Progenitor cell of endocrine pancreas (in vitro differentiated cells): ENCODE data around the gene PIP4K2C. TPM values are rescaled to one million over a fixed set of nuclear protein-coding genes. Genes with fewer than 3 reads are reported as not detected.

ENCODE experiments used
- DNase-seq: peaks from one replicate; pipeline ENCODE4 v3.0.0; 2021; ENCODE audit warnings: low spot score; ENCODE audit not compliant: unreplicated experiment
- H3K27ac Mint-ChIP-seq: 2 replicates; pipeline ENCODE4 v1.8.0; 2021; ENCODE audit warnings: mild to moderate bottlenecking, moderate library complexity, mixed read lengths
- H3K27me3 Mint-ChIP-seq: 2 replicates; pipeline ENCODE4 v1.8.0; 2021; ENCODE audit warnings: mixed read lengths
- H3K36me3 Mint-ChIP-seq: 2 replicates; pipeline ENCODE4 v1.8.0; 2022; ENCODE audit warnings: mixed read lengths; ENCODE audit not compliant: insufficient read depth
- H3K4me1 Mint-ChIP-seq: 2 replicates; pipeline ENCODE4 v1.8.0; 2021; ENCODE audit warnings: low read depth, mixed read lengths
- H3K4me3 Mint-ChIP-seq: 2 replicates; pipeline ENCODE4 v1.8.0; 2021; ENCODE audit warnings: low read depth, mild to moderate bottlenecking, moderate library complexity, mixed read lengths
- H3K9me3 Mint-ChIP-seq: 2 replicates; pipeline ENCODE4 v1.8.0; 2021; ENCODE audit warnings: low read depth, mixed read lengths
- CTCF ChIP-seq: fragments of 200-600 bp; sonication (generic); IDR thresholded peaks from one replicate; pipeline ENCODE4 v1.5.0; 2021; ENCODE audit warnings: antibody characterized with exemption, mild to moderate bottlenecking; ENCODE audit not compliant: unreplicated experiment
- total RNA-seq: library from RNA; stranded (reverse); gene quantifications from 2 replicates; pipeline ENCODE4 v1.2.1, GENCODE V29; 2021

The PIP4K2C gene
- total RNA-seq, 1 donor from 2014 or later: 38.4 TPM

- H3K4me1 Mint-ChIP-seq: no peaks in the 10 kb centered on the region
- H3K36me3 Mint-ChIP-seq: no peaks in the 10 kb centered on the region
- H3K27me3 Mint-ChIP-seq: peaks cover 14% of the 10 kb centered on the region
- H3K4me3 Mint-ChIP-seq: no peak overlapping the region
- no peaks in the 10 kb centered on the region for H3K9me3 Mint-ChIP-seq
- TF ChIP-seq CTCF: no peak
- no peak for DNase-seq
- H3K27ac Mint-ChIP-seq: no peak overlapping the region
Measured at GRCh38 chr12:57579677-57580465, 11.1 kb upstream of the PIP4K2C start.

- H3K36me3 Mint-ChIP-seq: no peaks in the 10 kb centered on the region
- no peaks in the 10 kb centered on the region for H3K9me3 Mint-ChIP-seq
- DNase-seq: no peak
- H3K4me1 Mint-ChIP-seq: no peaks in the 10 kb centered on the region
- H3K27me3 Mint-ChIP-seq: peaks cover 20% of the 10 kb centered on the region
- H3K27ac Mint-ChIP-seq: no peak overlapping the region
- H3K4me3 Mint-ChIP-seq: no peak overlapping the region
- TF ChIP-seq CTCF: no peak
Measured at GRCh38 chr12:57580466-57580795, 10.6 kb upstream of the PIP4K2C start.

- Mint-ChIP-seq H3K4me1 (no peaks in the 10 kb centered on the region), H3K36me3 (no peaks in the 10 kb centered on the region), H3K27me3 (peaks cover 22% of the 10 kb centered on the region), H3K4me3 (no peak overlapping the region), H3K27ac (no peak overlapping the region), H3K9me3 (no peaks in the 10 kb centered on the region)
- DNase-seq: no peak
- no peak for TF ChIP-seq CTCF
Measured at GRCh38 chr12:57581802-57582201, 9.2 kb upstream of the PIP4K2C start.

- Mint-ChIP-seq H3K36me3 (no peaks in the 10 kb centered on the region), H3K9me3 (no peaks in the 10 kb centered on the region), H3K27ac (no peak overlapping the region), H3K4me3 (no peak overlapping the region), H3K27me3 (peaks cover 22% of the 10 kb centered on the region), H3K4me1 (no peaks in the 10 kb centered on the region)
- DNase-seq: no peak
- no peak for TF ChIP-seq CTCF
Measured at GRCh38 chr12:57582440-57582839, 8.6 kb upstream of the PIP4K2C start.

- TF ChIP-seq CTCF: peak; percentile 95
- H3K4me1 Mint-ChIP-seq: no peaks in the 10 kb centered on the region
- H3K36me3 Mint-ChIP-seq: no peaks in the 10 kb centered on the region
- DNase-seq: peak; percentile 53
- H3K4me3 Mint-ChIP-seq: no peak overlapping the region
- H3K27me3 Mint-ChIP-seq: peaks cover 22% of the 10 kb centered on the region
- H3K27ac Mint-ChIP-seq: no peak overlapping the region
- H3K9me3 Mint-ChIP-seq: no peaks in the 10 kb centered on the region
Measured at GRCh38 chr12:57583008-57583831, 7.8 kb upstream of the PIP4K2C start.
